Measurements from ENCODE around the gene OR52N1.

GRCh38 chr11:5831196-5831829, 40.2 kb upstream of the OR52N1 start:
- TF ChIP-seq, protein P1, sequence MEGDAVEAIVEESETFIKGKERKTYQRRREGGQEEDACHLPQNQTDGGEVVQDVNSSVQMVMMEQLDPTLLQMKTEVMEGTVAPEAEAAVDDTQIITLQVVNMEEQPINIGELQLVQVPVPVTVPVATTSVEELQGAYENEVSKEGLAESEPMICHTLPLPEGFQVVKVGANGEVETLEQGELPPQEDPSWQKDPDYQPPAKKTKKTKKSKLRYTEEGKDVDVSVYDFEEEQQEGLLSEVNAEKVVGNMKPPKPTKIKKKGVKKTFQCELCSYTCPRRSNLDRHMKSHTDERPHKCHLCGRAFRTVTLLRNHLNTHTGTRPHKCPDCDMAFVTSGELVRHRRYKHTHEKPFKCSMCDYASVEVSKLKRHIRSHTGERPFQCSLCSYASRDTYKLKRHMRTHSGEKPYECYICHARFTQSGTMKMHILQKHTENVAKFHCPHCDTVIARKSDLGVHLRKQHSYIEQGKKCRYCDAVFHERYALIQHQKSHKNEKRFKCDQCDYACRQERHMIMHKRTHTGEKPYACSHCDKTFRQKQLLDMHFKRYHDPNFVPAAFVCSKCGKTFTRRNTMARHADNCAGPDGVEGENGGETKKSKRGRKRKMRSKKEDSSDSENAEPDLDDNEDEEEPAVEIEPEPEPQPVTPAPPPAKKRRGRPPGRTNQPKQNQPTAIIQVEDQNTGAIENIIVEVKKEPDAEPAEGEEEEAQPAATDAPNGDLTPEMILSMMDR (IDR thresholded peaks at IDR 0.05): no peak
- TF ChIP-seq POLR2AphosphoS5 (IDR thresholded peaks at IDR 0.05): no peak
